SK-N-SH treated with all-trans-retinoic acid at 6 μM for 48 hours (cell line): ENCODE results near the gene MMP1.

Source experiments
- ATAC-seq: fragments of 200-7000 bp; cut with Tn5 transposase; 3 replicates; pipeline ENCODE4 v1.9.1; 2020; ENCODE audit warnings: mild to moderate bottlenecking, moderate library complexity
- ARNTL ChIP-seq: fragments of 450-650 bp; formaldehyde crosslinking; IDR thresholded peaks from 2 replicates; pipeline ENCODE4 v1.5.0; 2020; ENCODE audit warnings: low read depth, mild to moderate bottlenecking, moderate library complexity, borderline replicate concordance
- BACH2 ChIP-seq: fragments of 250-450 bp; sonication (Bioruptor Pico); IDR thresholded peaks from 2 replicates; pipeline ENCODE4 v1.9.0; 2021; ENCODE audit warnings: mild to moderate bottlenecking, borderline replicate concordance
- CSDC2 ChIP-seq: fragments of 250-450 bp; sonication (Bioruptor Pico); IDR thresholded peaks from 2 replicates; pipeline ENCODE4 v1.5.0; 2020; ENCODE audit warnings: mild to moderate bottlenecking, moderate library complexity
- GLIS3 ChIP-seq: fragments of 250-450 bp; sonication (Bioruptor Pico); IDR thresholded peaks from 2 replicates; pipeline ENCODE4 v1.5.0; 2020; ENCODE audit warnings: mild to moderate bottlenecking, moderate library complexity
- ISL1 ChIP-seq: fragments of 250-450 bp; sonication (Bioruptor Pico); IDR thresholded peaks from 2 replicates; pipeline ENCODE4 v2.1.2; 2022; ENCODE audit warnings: mild to moderate bottlenecking, moderate library complexity
- OSR1 ChIP-seq: fragments of 250-450 bp; sonication (Bioruptor Pico); IDR thresholded peaks from 2 replicates; pipeline ENCODE4 v1.8.0; 2022; ENCODE audit warnings: moderate library complexity, mild to moderate bottlenecking, inconsistent platforms
- PPARA ChIP-seq: fragments of 250-450 bp; sonication (Bioruptor Pico); IDR thresholded peaks from 2 replicates; pipeline ENCODE4 v1.5.0; 2020; ENCODE audit warnings: mild to moderate bottlenecking, borderline replicate concordance
- RARB ChIP-seq: fragments of 250-450 bp; sonication (Bioruptor Pico); IDR thresholded peaks from 2 replicates; pipeline ENCODE4 v1.8.0; 2021; ENCODE audit warnings: mild to moderate bottlenecking, moderate library complexity
- SNAI2 ChIP-seq: fragments of 250-450 bp; sonication (Bioruptor Pico); IDR thresholded peaks from 2 replicates; pipeline ENCODE4 v1.5.0; 2020; ENCODE audit warnings: mild to moderate bottlenecking, moderate library complexity
- TOX ChIP-seq: fragments of 250-450 bp; sonication (Bioruptor Pico); IDR thresholded peaks from 2 replicates; pipeline ENCODE4 v1.8.0; 2021; ENCODE audit warnings: mild to moderate bottlenecking, moderate library complexity, borderline replicate concordance
- ZC3H10 ChIP-seq: fragments of 250-450 bp; sonication (Bioruptor Pico); IDR thresholded peaks from 2 replicates; pipeline ENCODE4 v1.5.1; 2021; ENCODE audit warnings: mild to moderate bottlenecking, moderate library complexity
- ZFP3 ChIP-seq: fragments of 250-450 bp; sonication (Bioruptor Pico); IDR thresholded peaks from 2 replicates; pipeline ENCODE4 v1.5.0; 2020; ENCODE audit warnings: mild to moderate bottlenecking, moderate library complexity
- ZFP30 ChIP-seq: fragments of 450-650 bp; formaldehyde crosslinking; IDR thresholded peaks from 2 replicates; pipeline ENCODE4 v1.5.0; 2022; ENCODE audit warnings: mild to moderate bottlenecking, moderate library complexity
- ZNF565 ChIP-seq: fragments of 450-650 bp; formaldehyde crosslinking; conservative IDR thresholded peaks from 2 replicates; pipeline ENCODE4 v1.5.0; 2020; ENCODE audit warnings: low read depth, mild to moderate bottlenecking, moderate library complexity
- ZNF70 ChIP-seq: fragments of 450-650 bp; formaldehyde crosslinking; IDR thresholded peaks from 2 replicates; pipeline ENCODE4 v1.5.0; 2020; ENCODE audit warnings: mild to moderate bottlenecking, moderate library complexity
- ZNF8 ChIP-seq: fragments of 450-650 bp; formaldehyde crosslinking; IDR thresholded peaks from 2 replicates; pipeline ENCODE4 v1.5.0; 2020; ENCODE audit warnings: mild to moderate bottlenecking, moderate library complexity
- TF ChIP-seq, protein P1 (sequence below): fragments of 250-450 bp; sonication (Bioruptor Pico); IDR thresholded peaks from 2 replicates; pipeline ENCODE4 v1.8.0; 2021; ENCODE audit warnings: low read depth, mild to moderate bottlenecking, moderate library complexity, borderline replicate concordance
- TF ChIP-seq, protein P2 (sequence below): fragments of 250-450 bp; sonication (Bioruptor Pico); IDR thresholded peaks from 2 replicates; pipeline ENCODE4 v1.5.1; 2021; ENCODE audit warnings: mild to moderate bottlenecking, moderate library complexity
- TF ChIP-seq, protein P3 (sequence below): fragments of 250-450 bp; sonication (Bioruptor Pico); IDR thresholded peaks from 2 replicates; pipeline ENCODE4 v1.8.0; 2020; ENCODE audit warnings: mild to moderate bottlenecking, moderate library complexity, borderline replicate concordance
- TF ChIP-seq, protein P4 (sequence below): fragments of 250-450 bp; sonication (Bioruptor Pico); IDR thresholded peaks from 2 replicates; pipeline ENCODE4 v1.5.1; 2020; ENCODE audit warnings: low read depth, mild to moderate bottlenecking, moderate library complexity
- TF ChIP-seq, protein P5 (sequence below): fragments of 250-450 bp; sonication (Bioruptor Pico); IDR thresholded peaks from 2 replicates; pipeline ENCODE4 v1.5.0; 2020; ENCODE audit warnings: mild to moderate bottlenecking, moderate library complexity

The MMP1 gene

DNA sequence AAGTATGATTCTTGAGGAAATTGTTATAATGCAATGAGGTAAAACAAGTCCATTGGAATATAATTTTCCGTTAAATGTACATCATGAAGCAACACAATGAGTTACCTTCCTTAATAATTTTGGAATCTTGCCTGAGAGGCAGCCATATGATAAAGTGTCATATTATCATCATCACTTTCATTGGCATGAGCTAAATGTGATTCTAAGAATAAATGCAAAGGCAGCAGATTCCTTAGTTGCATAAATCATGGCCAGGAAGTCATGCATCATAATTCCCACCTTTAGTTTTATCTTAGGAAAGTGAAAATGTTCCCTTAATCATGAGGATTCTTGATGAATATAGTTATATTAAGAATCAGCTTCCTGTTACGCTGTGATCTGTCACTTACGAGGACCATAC lies 14.2 kb upstream of the MMP1 start:
- ATAC-seq = no peak
- TF ChIP-seq ZNF70 (CRISPR knock-in tag) (no peak), CSDC2 (CRISPR knock-in tag) (no peak), ZFP3 (no peak), SNAI2 (CRISPR knock-in tag) (no peak), ZFP30 (no peak), ZNF8 (CRISPR knock-in tag) (no peak), BACH2 (CRISPR knock-in tag) (no peak), GLIS3 (CRISPR knock-in tag) (no peak), RARB (CRISPR knock-in tag) (no peak), PPARA (CRISPR knock-in tag) (no peak), OSR1 (CRISPR knock-in tag) (no peak), TOX (CRISPR knock-in tag) (no peak), ZC3H10 (CRISPR knock-in tag) (no peak), ARNTL (no peak), ZNF565 (no peak)
- TF ChIP-seq, protein P1, sequence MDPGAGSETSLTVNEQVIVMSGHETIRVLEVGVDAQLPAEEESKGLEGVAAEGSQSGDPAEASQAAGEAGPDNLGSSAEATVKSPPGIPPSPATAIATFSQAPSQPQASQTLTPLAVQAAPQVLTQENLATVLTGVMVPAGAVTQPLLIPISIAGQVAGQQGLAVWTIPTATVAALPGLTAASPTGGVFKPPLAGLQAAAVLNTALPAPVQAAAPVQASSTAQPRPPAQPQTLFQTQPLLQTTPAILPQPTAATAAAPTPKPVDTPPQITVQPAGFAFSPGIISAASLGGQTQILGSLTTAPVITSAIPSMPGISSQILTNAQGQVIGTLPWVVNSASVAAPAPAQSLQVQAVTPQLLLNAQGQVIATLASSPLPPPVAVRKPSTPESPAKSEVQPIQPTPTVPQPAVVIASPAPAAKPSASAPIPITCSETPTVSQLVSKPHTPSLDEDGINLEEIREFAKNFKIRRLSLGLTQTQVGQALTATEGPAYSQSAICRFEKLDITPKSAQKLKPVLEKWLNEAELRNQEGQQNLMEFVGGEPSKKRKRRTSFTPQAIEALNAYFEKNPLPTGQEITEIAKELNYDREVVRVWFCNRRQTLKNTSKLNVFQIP (CRISPR knock-in tag) = no peak
- TF ChIP-seq, protein P2, sequence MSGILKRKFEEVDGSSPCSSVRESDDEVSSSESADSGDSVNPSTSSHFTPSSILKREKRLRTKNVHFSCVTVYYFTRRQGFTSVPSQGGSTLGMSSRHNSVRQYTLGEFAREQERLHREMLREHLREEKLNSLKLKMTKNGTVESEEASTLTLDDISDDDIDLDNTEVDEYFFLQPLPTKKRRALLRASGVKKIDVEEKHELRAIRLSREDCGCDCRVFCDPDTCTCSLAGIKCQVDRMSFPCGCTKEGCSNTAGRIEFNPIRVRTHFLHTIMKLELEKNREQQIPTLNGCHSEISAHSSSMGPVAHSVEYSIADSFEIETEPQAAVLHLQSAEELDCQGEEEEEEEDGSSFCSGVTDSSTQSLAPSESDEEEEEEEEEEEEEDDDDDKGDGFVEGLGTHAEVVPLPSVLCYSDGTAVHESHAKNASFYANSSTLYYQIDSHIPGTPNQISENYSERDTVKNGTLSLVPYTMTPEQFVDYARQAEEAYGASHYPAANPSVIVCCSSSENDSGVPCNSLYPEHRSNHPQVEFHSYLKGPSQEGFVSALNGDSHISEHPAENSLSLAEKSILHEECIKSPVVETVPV (CRISPR knock-in tag) = no peak
- TF ChIP-seq, protein P3, sequence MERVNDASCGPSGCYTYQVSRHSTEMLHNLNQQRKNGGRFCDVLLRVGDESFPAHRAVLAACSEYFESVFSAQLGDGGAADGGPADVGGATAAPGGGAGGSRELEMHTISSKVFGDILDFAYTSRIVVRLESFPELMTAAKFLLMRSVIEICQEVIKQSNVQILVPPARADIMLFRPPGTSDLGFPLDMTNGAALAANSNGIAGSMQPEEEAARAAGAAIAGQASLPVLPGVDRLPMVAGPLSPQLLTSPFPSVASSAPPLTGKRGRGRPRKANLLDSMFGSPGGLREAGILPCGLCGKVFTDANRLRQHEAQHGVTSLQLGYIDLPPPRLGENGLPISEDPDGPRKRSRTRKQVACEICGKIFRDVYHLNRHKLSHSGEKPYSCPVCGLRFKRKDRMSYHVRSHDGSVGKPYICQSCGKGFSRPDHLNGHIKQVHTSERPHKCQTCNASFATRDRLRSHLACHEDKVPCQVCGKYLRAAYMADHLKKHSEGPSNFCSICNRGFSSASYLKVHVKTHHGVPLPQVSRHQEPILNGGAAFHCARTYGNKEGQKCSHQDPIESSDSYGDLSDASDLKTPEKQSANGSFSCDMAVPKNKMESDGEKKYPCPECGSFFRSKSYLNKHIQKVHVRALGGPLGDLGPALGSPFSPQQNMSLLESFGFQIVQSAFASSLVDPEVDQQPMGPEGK (CRISPR knock-in tag) = no peak
- TF ChIP-seq, protein P4, sequence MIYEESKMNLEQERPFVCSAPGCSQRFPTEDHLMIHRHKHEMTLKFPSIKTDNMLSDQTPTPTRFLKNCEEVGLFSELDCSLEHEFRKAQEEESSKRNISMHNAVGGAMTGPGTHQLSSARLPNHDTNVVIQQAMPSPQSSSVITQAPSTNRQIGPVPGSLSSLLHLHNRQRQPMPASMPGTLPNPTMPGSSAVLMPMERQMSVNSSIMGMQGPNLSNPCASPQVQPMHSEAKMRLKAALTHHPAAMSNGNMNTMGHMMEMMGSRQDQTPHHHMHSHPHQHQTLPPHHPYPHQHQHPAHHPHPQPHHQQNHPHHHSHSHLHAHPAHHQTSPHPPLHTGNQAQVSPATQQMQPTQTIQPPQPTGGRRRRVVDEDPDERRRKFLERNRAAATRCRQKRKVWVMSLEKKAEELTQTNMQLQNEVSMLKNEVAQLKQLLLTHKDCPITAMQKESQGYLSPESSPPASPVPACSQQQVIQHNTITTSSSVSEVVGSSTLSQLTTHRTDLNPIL (CRISPR knock-in tag) = no peak
- TF ChIP-seq, protein P5, sequence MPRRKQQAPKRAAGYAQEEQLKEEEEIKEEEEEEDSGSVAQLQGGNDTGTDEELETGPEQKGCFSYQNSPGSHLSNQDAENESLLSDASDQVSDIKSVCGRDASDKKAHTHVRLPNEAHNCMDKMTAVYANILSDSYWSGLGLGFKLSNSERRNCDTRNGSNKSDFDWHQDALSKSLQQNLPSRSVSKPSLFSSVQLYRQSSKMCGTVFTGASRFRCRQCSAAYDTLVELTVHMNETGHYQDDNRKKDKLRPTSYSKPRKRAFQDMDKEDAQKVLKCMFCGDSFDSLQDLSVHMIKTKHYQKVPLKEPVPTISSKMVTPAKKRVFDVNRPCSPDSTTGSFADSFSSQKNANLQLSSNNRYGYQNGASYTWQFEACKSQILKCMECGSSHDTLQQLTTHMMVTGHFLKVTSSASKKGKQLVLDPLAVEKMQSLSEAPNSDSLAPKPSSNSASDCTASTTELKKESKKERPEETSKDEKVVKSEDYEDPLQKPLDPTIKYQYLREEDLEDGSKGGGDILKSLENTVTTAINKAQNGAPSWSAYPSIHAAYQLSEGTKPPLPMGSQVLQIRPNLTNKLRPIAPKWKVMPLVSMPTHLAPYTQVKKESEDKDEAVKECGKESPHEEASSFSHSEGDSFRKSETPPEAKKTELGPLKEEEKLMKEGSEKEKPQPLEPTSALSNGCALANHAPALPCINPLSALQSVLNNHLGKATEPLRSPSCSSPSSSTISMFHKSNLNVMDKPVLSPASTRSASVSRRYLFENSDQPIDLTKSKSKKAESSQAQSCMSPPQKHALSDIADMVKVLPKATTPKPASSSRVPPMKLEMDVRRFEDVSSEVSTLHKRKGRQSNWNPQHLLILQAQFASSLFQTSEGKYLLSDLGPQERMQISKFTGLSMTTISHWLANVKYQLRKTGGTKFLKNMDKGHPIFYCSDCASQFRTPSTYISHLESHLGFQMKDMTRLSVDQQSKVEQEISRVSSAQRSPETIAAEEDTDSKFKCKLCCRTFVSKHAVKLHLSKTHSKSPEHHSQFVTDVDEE (CRISPR knock-in tag) = no peak

DNA sequence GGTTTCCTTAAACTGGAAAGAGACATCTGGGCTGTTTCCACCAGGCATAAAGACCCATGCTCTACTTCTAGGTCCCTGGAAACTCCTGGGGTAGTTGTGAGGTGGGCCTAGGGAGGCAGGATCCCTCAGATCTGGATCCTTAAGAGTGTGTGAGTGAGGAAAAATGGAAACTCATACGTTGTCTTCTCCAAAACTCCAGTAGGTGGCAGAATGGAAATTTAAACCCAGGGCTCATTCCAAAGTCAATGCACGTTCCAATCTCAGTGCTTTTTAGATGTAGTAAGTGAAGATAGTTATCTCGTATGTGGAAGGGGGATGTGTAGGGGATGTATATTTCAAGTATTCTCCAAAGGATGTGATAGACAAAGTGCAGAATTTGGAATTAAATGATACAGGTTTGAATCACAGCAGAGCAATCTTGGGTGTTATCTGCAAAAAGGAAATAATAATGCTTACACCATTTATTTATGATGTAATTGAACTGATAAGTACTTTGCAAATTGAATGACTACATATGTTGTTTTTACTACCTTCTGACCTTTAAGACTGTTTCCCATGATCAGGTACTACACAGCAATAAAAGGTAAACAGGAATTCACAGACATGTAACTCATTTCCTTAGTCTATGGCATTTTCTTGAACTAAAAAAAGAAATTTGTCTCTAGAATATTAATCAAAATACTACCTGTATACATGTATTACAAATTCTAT lies 13.1 kb upstream of the MMP1 start:
- TF ChIP-seq ZC3H10 (CRISPR knock-in tag) (no peak), ARNTL (no peak), ISL1 (no peak), RARB (CRISPR knock-in tag) (no peak), PPARA (CRISPR knock-in tag) (no peak), TOX (CRISPR knock-in tag) (no peak), ZFP3 (no peak), BACH2 (CRISPR knock-in tag) (no peak)
- TF ChIP-seq, protein P2 (CRISPR knock-in tag) = no peak
- TF ChIP-seq, protein P3 (CRISPR knock-in tag) = no peak
- TF ChIP-seq, protein P4 (CRISPR knock-in tag) = no peak
- ATAC-seq = peak; percentile 73
